Measurements from ENCODE around the gene AK5. TPM values are rescaled to one million over a fixed set of nuclear protein-coding genes. Genes with fewer than 3 reads are reported as not detected.

Gene AK5
- total RNA-seq, 6 experiments from 2014 or later = 51.9 to 77.6 (median 70.8) TPM

DNA sequence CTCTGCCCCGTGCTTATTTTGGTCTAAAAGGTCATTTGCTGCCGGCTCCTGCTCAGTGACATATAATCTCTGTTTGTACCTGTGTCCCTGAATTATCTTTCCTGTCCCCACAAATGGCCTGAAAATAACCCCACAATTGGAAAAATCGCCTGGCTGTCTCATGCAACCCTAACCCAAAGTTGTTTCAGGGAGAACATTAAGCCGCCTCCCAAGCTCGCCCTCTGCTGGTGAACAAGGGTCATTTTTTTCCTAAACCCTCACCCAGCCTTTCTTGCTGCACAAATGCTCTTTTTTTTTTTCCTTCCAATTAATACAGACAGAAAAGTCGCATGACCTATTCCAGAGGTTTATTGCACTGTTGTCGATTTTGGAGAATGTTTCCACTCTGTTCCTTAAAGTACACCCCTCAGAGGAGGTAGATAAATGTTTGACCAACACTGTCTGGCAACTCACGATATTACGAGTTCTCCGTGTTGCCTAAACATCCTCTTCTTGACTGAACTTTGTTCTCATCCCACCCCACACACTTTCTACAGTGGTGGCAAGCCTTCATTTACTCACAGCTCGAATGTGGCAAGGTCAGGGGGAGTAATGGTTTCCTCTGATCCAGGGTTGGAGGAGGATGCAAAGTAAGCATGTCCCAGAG, 252.0 kb downstream of the AK5 start:
- peaks cover 15% of the 10 kb centered on the region for H3K36me3 Mint-ChIP-seq (ENCODE audit: low read depth)
- H3K27me3 Mint-ChIP-seq (ENCODE audit: insufficient read depth) = no peaks in the 10 kb centered on the region; the same call in 1 of the 2 replicates
- peak; percentile 96 for TF ChIP-seq CTCF (IDR thresholded peaks at IDR 0.05)
- peaks cover 6% of the 10 kb centered on the region; the same call in 1 of the 2 replicates for H3K9me3 Mint-ChIP-seq
- no peak overlapping the region for H3K4me3 Mint-ChIP-seq
- peak overlapping the region; percentile 98 for H3K27ac Mint-ChIP-seq
- peaks cover 62% of the 10 kb centered on the region for H3K4me1 Mint-ChIP-seq (ENCODE audit: low read depth)
- DNase-seq = peak; percentile 59

GRCh38 chr1:77534456-77534855, 252.6 kb downstream of the AK5 start:
- TF ChIP-seq CTCF (IDR thresholded peaks at IDR 0.05) = no peak
- Mint-ChIP-seq H3K4me1 (ENCODE audit: low read depth) (peaks cover 69% of the 10 kb centered on the region), H3K4me3 (no peak overlapping the region; the same call in 1 of the 2 replicates), H3K27ac (peak overlapping the region; percentile 98), H3K9me3 (peaks cover 6% of the 10 kb centered on the region; the same call in 1 of the 2 replicates), H3K36me3 (ENCODE audit: low read depth) (peaks cover 15% of the 10 kb centered on the region), H3K27me3 (ENCODE audit: insufficient read depth) (no peaks in the 10 kb centered on the region; the same call in 1 of the 2 replicates)
- peak; percentile 51 for DNase-seq

- peak; percentile 95 for DNase-seq
- no peak for TF ChIP-seq CTCF (IDR thresholded peaks at IDR 0.05)
- Mint-ChIP-seq H3K27ac (peak overlapping the region; percentile 98), H3K36me3 (ENCODE audit: low read depth) (peaks cover 14% of the 10 kb centered on the region), H3K9me3 (no peaks in the 10 kb centered on the region), H3K27me3 (ENCODE audit: insufficient read depth) (no peaks in the 10 kb centered on the region; the same call in 1 of the 2 replicates), H3K4me1 (ENCODE audit: low read depth) (peaks cover 90% of the 10 kb centered on the region), H3K4me3 (peak overlapping the region; percentile 73)
These were observed 255.0 kb downstream of the AK5 start for GRCh38 chr1:77536813-77537212.

- no peak for TF ChIP-seq CTCF (IDR thresholded peaks at IDR 0.05)
These were observed 257.2 kb downstream of the AK5 start for GRCh38 chr1:77538956-77539518.

GRCh38 chr1:77539519-77540142, 257.8 kb downstream of the AK5 start:
- Mint-ChIP-seq H3K4me1 (ENCODE audit: low read depth) (peaks cover 96% of the 10 kb centered on the region), H3K4me3 (peak overlapping the region; percentile 77), H3K27me3 (ENCODE audit: insufficient read depth) (no peaks in the 10 kb centered on the region; the same call in 1 of the 2 replicates), H3K27ac (peak overlapping the region; percentile 98), H3K9me3 (no peaks in the 10 kb centered on the region), H3K36me3 (ENCODE audit: low read depth) (peaks cover 9% of the 10 kb centered on the region; the same call in 1 of the 2 replicates)
- DNase-seq = peak; percentile 94
- TF ChIP-seq CTCF (IDR thresholded peaks at IDR 0.05) = no peak

More at GRCh38 chr1:77538956-77539518, 257.2 kb downstream of the AK5 start:
- Mint-ChIP-seq H3K4me1 (ENCODE audit: low read depth) (peaks cover 97% of the 10 kb centered on the region), H3K36me3 (ENCODE audit: low read depth) (peaks cover 9% of the 10 kb centered on the region; the same call in 1 of the 2 replicates), H3K4me3 (peak overlapping the region; percentile 77), H3K27ac (peak overlapping the region; percentile 98), H3K27me3 (ENCODE audit: insufficient read depth) (no peaks in the 10 kb centered on the region; the same call in 1 of the 2 replicates), H3K9me3 (no peaks in the 10 kb centered on the region)
- DNase-seq = peak; percentile 85

Measured in HFFc6 (cell line).